ENCODE data around the gene RNF213. TPM values are rescaled to one million over a fixed set of nuclear protein-coding genes. Genes with fewer than 3 reads are reported as not detected.
A peak's percentile ranks its signal among the peaks of the same experiment; 100 is the strongest.

RNF213 gene
- total RNA-seq, 2 experiments from 2014 or later = 488 TPM

DNA sequence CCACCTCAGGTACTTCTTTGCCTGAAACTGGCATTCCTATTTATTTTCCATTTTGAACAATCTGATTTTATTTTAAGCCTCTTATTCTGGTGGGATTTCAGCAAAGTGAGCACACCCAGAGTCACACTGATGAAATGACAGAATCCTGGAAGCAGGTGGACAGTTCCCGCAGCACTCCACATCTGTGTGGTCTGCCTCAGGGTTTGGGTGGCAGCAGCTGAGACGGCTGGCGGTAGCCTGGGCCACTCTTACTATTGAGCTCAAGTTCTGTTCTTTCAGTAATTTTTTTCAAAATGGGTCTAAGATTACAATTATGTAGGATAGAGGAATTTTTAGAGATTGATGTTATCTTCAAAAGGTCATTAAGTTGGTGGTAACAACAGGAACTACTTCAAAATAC, 121.8 kb downstream of the RNF213 start:
- H3K36me3 Mint-ChIP-seq = peaks cover 49% of the 10 kb centered on the region
- ATAC-seq (ENCODE audit: low read depth) (no peak), DNase-seq (no peak)
- POLR2A ChIA-PET = interaction anchor here (1.0 kb wide), 1 partner anchor 182 kb away, joined by 3 read pairs; no protein-coding TSS in a partner anchor
- H3K27me3 Mint-ChIP-seq = no peaks in the 10 kb centered on the region
- no peak overlapping the region for H3K27ac Mint-ChIP-seq
- H3K4me3 Mint-ChIP-seq = no peak overlapping the region
- no peaks in the 10 kb centered on the region for H3K9me3 Mint-ChIP-seq
- H3K4me1 Mint-ChIP-seq = peaks cover 11% of the 10 kb centered on the region

DNA sequence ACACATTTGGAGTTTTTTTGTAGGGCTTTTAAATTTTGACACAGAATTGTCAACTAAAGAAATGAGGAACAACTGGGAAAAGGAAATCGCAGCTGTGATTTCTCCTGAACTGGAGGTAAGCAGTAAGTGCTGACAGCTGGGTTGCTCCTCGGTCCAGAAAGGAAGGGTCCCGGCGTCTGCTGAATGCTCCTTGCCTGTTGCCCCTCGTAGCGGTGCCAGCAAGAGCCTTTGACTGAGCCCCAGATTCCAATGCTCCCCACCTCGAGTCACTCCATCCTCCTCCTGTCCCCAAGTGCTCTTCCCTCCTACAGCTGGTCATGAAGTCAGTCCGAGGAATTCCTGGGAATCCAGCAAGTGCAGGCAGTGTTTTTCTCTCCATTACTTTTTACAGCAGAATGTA, 122.3 kb downstream of the RNF213 start:
- Mint-ChIP-seq H3K27ac (no peak overlapping the region), H3K36me3 (peaks cover 49% of the 10 kb centered on the region)
- no peak for ATAC-seq (ENCODE audit: low read depth)

DNA sequence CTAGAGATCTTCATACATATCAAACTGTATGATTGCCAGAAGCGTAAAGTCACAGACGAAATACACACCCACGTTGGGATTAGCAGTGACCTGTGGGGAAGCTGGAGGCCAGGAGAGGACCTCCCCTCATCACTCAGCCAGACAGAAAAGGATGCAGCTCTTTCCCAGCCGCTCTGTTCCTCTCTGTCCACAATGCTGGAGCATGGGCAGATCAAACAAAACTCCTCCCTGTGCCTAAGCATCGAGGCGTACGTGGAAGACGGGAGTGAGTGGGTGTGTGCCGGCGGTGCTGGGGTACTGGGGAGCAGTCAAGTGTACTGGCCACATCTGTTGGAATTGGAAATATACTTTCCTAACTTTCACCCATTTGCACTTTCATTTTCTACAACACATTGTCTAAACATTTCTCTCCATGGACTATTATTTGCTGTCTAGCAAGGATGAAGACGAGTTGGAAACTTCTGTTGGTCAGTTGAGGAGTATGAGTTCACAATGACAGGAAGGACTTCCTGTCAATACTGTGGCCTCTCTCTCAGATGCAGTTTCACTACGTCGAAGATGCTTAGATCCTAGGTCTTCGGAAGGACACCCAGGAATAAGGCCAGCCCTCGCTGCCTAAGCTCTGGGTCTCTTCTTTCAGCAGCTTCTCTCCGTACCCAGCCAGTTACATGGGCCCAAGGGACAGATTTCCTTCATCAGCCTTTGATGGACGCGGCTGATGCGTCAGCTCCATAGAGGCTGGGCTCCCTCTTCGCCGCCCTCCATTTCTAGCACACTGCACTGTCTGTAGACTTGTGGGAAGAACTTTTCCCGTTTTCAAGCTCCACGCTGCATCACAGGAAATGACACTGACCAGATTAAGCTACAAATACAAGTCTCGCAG, 123.7 kb downstream of the RNF213 start:
- POLR2A ChIA-PET = interaction anchor here (1.3 kb wide), 1 partner anchor 12 kb away, joined by 4 read pairs; no protein-coding TSS in a partner anchor
- Mint-ChIP-seq H3K9me3 (no peaks in the 10 kb centered on the region), H3K27me3 (no peaks in the 10 kb centered on the region), H3K36me3 (peaks cover 47% of the 10 kb centered on the region), H3K27ac (peak overlapping the region; percentile 76), H3K4me1 (peaks cover 11% of the 10 kb centered on the region), H3K4me3 (no peak overlapping the region)
- DNase-seq (no peak), ATAC-seq (ENCODE audit: low read depth) (no peak)

More for the DNA sequence above, 122.3 kb downstream of the RNF213 start:
- Mint-ChIP-seq H3K9me3 (no peaks in the 10 kb centered on the region), H3K4me1 (peaks cover 11% of the 10 kb centered on the region), H3K4me3 (no peak overlapping the region), H3K27me3 (no peaks in the 10 kb centered on the region)
- DNase-seq = no peak
- POLR2A ChIA-PET = interaction anchor here (1.0 kb wide), 1 partner anchor 182 kb away, joined by 3 read pairs; no protein-coding TSS in a partner anchor

DNA sequence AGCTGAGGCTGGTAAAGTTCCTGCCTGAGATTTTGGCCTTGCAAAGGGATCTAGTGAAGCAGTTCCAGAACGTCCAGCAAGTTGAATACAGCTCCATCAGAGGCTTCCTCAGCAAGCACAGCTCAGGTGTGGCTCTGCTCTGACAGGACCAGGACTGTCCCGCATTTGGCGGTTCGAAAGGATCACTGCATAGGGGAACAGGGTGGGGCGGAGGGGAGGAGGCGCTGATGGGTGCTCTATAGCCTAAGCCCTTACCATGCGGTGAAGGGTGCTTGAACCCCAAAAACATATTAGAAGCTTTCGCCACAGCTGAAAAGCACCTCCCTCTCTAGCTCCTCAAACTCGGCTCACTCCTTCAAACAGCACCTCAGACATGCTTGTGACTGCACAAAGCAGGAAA, 124.4 kb downstream of the RNF213 start:
- no peaks in the 10 kb centered on the region for H3K9me3 Mint-ChIP-seq
- H3K27me3 Mint-ChIP-seq = no peaks in the 10 kb centered on the region
- no peak overlapping the region for H3K27ac Mint-ChIP-seq
- H3K36me3 Mint-ChIP-seq = peaks cover 46% of the 10 kb centered on the region
- POLR2A ChIA-PET = interaction anchor here (1.3 kb wide), 1 partner anchor 12 kb away, joined by 4 read pairs; no protein-coding TSS in a partner anchor
- H3K4me3 Mint-ChIP-seq = no peak overlapping the region
- DNase-seq (no peak), ATAC-seq (ENCODE audit: low read depth) (no peak)
- H3K4me1 Mint-ChIP-seq = peaks cover 11% of the 10 kb centered on the region

DNA sequence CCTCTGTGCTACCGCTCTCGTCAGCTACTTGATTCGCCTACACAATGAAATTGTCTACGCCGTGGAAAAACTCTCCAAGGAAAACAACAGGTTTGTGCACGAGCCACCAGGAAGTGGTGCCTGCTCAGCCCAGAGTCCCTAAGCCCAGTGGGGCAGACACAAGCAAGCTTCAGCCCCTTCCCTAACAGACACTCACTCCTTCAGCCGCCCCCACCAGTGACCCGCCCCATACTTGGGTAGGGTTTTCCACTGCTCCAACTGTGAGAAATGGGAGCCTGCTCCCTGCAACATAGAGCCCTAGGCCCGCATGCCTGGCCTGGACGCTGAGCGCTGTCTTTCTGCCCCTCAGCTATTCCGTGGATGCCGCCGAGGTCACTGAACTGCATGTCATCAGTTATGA, 125.7 kb downstream of the RNF213 start:
- Mint-ChIP-seq H3K27me3 (no peaks in the 10 kb centered on the region), H3K27ac (no peak overlapping the region), H3K4me3 (no peak overlapping the region), H3K9me3 (no peaks in the 10 kb centered on the region), H3K4me1 (peaks cover 11% of the 10 kb centered on the region), H3K36me3 (peaks cover 48% of the 10 kb centered on the region)
- DNase-seq = no peak
- no peak for ATAC-seq (ENCODE audit: low read depth)
- POLR2A ChIA-PET = no interaction called here

DNA sequence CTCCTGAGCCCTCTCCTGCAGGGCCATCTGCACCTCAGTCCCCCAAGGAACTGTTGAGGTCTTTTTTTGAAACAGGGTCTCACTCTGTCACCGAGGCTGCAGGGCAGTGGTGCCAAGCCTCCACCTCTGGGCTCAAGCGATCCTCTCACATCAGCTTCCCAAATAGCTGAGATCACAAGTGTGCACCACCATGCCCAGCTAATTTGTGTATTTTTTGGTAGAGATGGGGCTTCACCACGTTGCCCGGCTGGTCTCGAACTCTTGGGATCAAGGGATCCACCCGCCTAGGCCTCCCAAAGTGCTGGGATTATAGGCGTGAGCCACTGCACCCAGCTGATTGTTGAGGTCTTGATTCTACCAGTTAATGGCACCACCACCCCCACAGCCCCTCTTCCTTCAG, 126.4 kb downstream of the RNF213 start:
- no peak overlapping the region for H3K4me3 Mint-ChIP-seq
- H3K36me3 Mint-ChIP-seq = peaks cover 48% of the 10 kb centered on the region
- POLR2A ChIA-PET = no interaction called here
- no peaks in the 10 kb centered on the region for H3K27me3 Mint-ChIP-seq
- no peak for DNase-seq
- no peaks in the 10 kb centered on the region for H3K9me3 Mint-ChIP-seq
- peaks cover 12% of the 10 kb centered on the region for H3K4me1 Mint-ChIP-seq
- no peak overlapping the region for H3K27ac Mint-ChIP-seq
- no peak for ATAC-seq (ENCODE audit: low read depth)

DNA sequence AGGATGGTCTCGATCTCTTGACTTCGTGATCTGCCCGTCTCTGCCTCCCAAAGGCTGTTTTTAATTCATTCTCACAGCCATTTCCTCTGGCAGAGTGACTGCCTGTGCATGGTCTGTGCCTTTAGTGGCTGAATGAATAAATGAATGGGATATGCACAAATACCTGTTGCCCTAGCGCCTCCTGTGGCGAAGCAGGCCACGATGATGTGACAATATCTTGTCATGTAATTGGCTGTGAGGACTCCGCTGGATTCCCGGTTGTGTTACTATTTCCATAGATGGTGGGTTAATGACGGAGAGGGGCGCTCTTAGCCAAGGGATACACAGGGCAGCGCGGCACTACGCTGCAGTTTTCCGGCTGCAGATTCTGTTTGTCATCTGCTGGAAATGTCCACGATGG, 127.5 kb downstream of the RNF213 start:
- no peak overlapping the region for H3K27ac Mint-ChIP-seq
- POLR2A ChIA-PET = no interaction called here
- H3K4me3 Mint-ChIP-seq = no peak overlapping the region
- H3K4me1 Mint-ChIP-seq = peaks cover 12% of the 10 kb centered on the region
- no peaks in the 10 kb centered on the region for H3K9me3 Mint-ChIP-seq
- ATAC-seq (ENCODE audit: low read depth) (no peak), DNase-seq (no peak)
- H3K36me3 Mint-ChIP-seq = peaks cover 43% of the 10 kb centered on the region
- H3K27me3 Mint-ChIP-seq = no peaks in the 10 kb centered on the region

DNA sequence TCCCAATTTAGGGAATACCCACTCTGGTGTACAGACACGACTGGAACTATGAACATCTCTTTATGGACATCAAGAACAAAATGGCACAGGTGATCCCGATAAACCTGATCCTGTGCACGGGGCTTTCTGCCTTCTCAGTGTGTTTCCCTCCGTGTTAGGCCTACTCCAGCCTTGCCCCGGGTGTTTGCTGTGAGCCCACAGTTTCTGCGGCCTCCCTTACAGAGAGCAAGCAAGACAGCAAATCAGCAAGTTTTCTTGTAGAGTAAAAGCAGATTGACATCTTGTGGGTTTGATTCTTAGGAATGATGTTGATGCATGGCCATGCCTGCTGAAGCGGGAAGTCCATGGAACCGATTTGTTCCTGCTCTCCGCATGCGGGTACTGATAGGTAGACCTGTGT, 127.9 kb downstream of the RNF213 start:
- POLR2A ChIA-PET = no interaction called here
- H3K4me3 Mint-ChIP-seq = no peak overlapping the region
- no peak for DNase-seq
- no peaks in the 10 kb centered on the region for H3K9me3 Mint-ChIP-seq
- no peak for ATAC-seq (ENCODE audit: low read depth)
- H3K4me1 Mint-ChIP-seq = peaks cover 11% of the 10 kb centered on the region
- H3K27me3 Mint-ChIP-seq = no peaks in the 10 kb centered on the region
- peaks cover 39% of the 10 kb centered on the region for H3K36me3 Mint-ChIP-seq
- no peak overlapping the region for H3K27ac Mint-ChIP-seq

DNA sequence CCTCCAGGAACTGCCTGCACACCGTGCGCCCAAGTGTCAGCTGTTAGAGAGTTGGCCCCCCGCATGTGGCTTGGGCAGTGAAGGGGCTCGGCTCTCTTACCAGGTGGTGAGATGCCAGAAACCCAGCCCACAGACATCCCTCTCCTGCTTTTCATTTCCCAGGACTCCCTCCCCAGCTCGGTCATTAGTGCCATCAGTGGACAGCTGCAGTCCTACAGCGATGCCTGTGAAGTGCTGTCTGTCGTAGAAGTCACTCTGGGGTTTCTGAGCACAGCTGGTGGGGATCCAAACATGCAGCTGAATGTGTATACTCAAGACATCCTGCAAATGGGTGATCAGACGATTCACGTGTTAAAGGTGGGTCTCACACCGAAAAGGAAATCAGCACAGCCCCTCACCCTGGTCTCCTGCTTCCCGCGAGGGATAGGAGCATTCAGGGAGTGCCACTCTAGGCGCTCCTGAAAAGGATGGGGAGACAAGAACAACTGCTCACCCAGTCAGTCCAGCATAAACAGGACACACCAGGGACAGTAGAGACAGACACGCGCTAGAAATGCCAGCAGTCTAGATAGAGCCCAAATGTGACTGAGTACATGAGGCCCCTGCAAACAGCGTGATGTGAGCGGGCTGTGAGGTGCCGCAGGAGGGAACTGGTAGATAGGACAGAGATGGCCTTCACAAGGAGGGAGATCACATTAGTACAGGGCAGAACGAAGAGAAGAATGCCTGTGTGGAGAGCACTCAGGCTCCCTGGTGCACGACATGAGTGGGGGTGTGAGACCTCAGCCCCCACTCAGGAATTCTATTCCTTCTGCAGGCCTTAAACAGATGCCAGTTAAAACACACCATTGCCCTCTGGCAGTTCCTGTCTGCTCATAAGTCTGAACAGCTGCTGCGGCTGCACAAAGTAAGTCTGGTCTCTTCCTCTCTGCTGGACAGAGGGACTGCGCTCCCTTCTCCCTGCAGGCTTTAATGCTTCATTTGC, 128.7 kb downstream of the RNF213 start:
- DNase-seq = no peak
- no peaks in the 10 kb centered on the region for H3K9me3 Mint-ChIP-seq
- H3K36me3 Mint-ChIP-seq = peaks cover 34% of the 10 kb centered on the region
- H3K4me1 Mint-ChIP-seq = peaks cover 5% of the 10 kb centered on the region
- H3K4me3 Mint-ChIP-seq = no peak overlapping the region
- no peak for ATAC-seq (ENCODE audit: low read depth)
- H3K27me3 Mint-ChIP-seq = no peaks in the 10 kb centered on the region
- POLR2A ChIA-PET = no interaction called here
- peak overlapping the region; percentile 58 for H3K27ac Mint-ChIP-seq

DNA sequence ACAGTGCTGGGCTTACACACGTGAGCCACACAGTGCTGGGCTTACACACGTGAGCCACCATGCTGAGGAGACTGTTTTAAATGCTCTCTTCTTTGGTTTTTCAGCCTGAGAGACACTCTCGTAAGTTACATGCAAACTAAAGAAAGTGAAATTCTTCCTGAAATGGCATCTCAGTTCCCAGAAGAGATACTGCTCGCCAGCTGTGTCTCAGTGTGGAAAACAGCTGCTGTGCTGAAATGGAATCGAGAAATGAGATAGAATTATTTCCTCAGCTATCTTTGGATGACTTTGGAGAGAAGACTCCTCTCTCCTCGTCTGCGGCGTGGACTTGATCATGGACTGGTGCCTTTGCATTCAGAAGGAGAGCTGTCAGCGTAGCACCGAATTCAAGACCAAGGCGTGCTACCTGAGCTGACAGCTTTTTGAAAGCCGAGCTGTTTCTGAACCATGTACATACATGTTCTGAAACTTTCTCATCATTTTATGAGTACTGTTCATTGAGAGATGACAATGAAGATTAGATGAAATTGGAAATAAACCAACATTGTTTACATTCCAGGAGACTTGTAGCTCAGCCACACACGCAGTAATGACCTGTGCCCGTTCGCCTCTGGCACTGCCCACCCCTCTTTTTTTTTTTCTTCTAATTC, 132.7 kb downstream of the RNF213 start:
- ATAC-seq (ENCODE audit: low read depth) = no peak
- POLR2A ChIA-PET = interaction anchor here (0.9 kb wide), 1 partner anchor 61 kb away, joined by 4 read pairs; no protein-coding TSS in a partner anchor
- Mint-ChIP-seq H3K4me3 (no peak overlapping the region), H3K27ac (no peak overlapping the region), H3K27me3 (no peaks in the 10 kb centered on the region), H3K9me3 (no peaks in the 10 kb centered on the region), H3K4me1 (peaks cover 3% of the 10 kb centered on the region), H3K36me3 (peaks cover 30% of the 10 kb centered on the region)
- DNase-seq = no peak

DNA sequence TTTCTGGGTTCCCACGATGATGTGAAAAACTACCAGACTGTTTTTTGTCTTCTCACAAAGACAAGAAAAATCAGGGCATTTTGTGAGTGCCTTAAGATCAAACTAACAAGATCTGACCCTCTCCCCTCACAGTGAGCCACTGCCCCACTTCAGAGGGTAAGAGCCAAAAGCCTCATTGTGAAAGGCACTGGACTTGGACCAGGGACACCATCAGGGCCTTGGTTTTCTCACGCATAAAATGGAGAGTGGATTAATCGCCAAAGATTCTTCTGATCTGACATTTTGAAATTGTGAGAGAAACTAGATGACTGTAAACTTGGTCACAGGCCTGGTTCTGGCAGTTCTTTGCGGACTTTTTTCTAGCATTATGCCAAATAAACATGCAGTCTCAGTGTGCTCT, 133.3 kb downstream of the RNF213 start:
- ATAC-seq (ENCODE audit: low read depth) (no peak), DNase-seq (no peak)
- POLR2A ChIA-PET = interaction anchor here (0.9 kb wide), 1 partner anchor 60 kb away, joined by 4 read pairs; no protein-coding TSS in a partner anchor
- H3K9me3 Mint-ChIP-seq = no peaks in the 10 kb centered on the region
- H3K27ac Mint-ChIP-seq = no peak overlapping the region
- H3K4me3 Mint-ChIP-seq = no peak overlapping the region
- H3K4me1 Mint-ChIP-seq = peaks cover 3% of the 10 kb centered on the region
- H3K36me3 Mint-ChIP-seq = peaks cover 26% of the 10 kb centered on the region
- no peaks in the 10 kb centered on the region for H3K27me3 Mint-ChIP-seq

DNA sequence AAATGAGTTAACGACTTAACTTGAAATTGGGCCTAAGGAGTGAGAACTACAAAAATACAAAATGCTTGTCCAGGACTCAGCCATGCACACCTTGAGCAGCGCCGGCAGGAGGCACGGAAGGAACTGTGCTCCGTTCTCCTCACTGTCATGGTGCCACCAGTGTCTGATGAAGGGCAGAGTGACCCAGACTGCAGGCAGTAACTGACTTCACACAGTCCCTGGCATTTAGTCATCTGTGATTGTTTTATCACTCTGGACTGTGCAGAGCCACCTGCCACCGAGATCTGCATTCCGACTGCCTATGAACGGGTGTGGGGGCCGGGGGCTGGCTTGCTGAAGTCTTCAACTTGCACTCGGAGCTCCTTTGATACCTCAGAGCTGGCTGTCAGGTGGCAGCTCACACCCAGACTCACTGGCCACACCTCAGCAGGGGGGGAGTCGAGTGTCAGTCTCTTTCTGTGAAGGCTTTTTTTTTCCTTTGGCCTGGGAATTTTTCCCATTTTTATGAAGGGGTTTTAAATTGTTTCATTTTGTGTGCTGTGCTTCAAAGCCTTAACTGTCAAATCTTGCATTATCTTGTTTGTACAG, 134.1 kb downstream of the RNF213 start:
- POLR2A ChIA-PET = no interaction called here
- no peak for DNase-seq
- Mint-ChIP-seq H3K36me3 (peaks cover 22% of the 10 kb centered on the region), H3K27me3 (no peaks in the 10 kb centered on the region), H3K4me1 (peaks cover 3% of the 10 kb centered on the region), H3K4me3 (no peak overlapping the region), H3K9me3 (no peaks in the 10 kb centered on the region), H3K27ac (no peak overlapping the region)
- ATAC-seq (ENCODE audit: low read depth) = no peak

Data from activated naive CD8-positive, alpha-beta T cell treated with anti-CD3 and anti-CD28 coated beads, Interleukin-2, amount 10 ng/mL, durations not matched to agents 7 days and 5 days (primary cell).